GM12891 (cell line): Measurements from ENCODE around the gene C1orf116.

Source experiments
- POLR2A ChIP-seq: IDR thresholded peaks from 2 replicates; pipeline ENCODE4 v1.6.1; 2011; ENCODE audit warnings: low read depth, low read length, control low read depth
- POLR2AphosphoS5 ChIP-seq: IDR thresholded peaks from 2 replicates; pipeline ENCODE4 v1.6.1; 2011; ENCODE audit warnings: low read depth, low read length, control low read depth
- SPI1 ChIP-seq: IDR thresholded peaks from 2 replicates; pipeline ENCODE4 v1.6.1; 2011; ENCODE audit warnings: low read depth, low read length, control low read depth

- TF ChIP-seq POLR2A (no peak), POLR2AphosphoS5 (no peak), SPI1 (no peak)
These were observed 59.8 kb downstream of the C1orf116 start for GRCh38 chr1:206972728-206973127.
